Measurements from ENCODE around the gene ADSL. TPM values are rescaled to one million over a fixed set of nuclear protein-coding genes. Genes with fewer than 3 reads are reported as not detected.

Gene ADSL
- total and polyA plus RNA-seq, 2 of the 8 experiments (the other 6 are each of a cell fraction or from before 2014, with no cell fraction given) = 197 to 218 TPM

GRCh38 chr22:40377931-40378330, 31.6 kb downstream of the ADSL start:
- WGBS, 2 experiments (ENCODE audit: extremely low coverage in 1 of 2, insufficient coverage in 1 of 2, insufficient read length in 1 of 2, insufficient replicate concordance in 2 of 2, low coverage in 1 of 2, low lambda C conversion rate in 2 of 2, missing lambda C conversion rate in 1 of 2) = 90% methylated on average over 2 of the region's 2 CpGs; no CpG with 5 or more reads in 1 of the 2 experiments
- no peak overlapping the region for H4K91ac ChIP-seq (replicated peaks; ENCODE audit: insufficient read length, low read length)
- H4K8ac ChIP-seq (ENCODE audit: extremely low read depth, insufficient read depth, low read length) = no peak overlapping the region
- H3K14ac ChIP-seq (ENCODE audit: insufficient read length) = no peak overlapping the region
- no peak overlapping the region for H3K23ac ChIP-seq (ENCODE audit: insufficient read length)
- H2AFZ ChIP-seq (ENCODE audit: low read length) = no peak overlapping the region
- H3K4me3 ChIP-seq (ENCODE audit: extremely low read depth in 1 of 4, insufficient read depth in 2 of 4, low read depth in 3 of 4, low read length in 4 of 4) = no peak overlapping the region
- H3K36me3 ChIP-seq (ENCODE audit: control insufficient read depth in 2 of 4, insufficient read depth in 4 of 4, low read length in 3 of 4) = peaks cover 0 to 3% (median 0%) of the 10 kb centered on the region in 4 experiments; a peak in 2 of 8 replicates
- peaks cover 1 to 4% of the 10 kb centered on the region in 2 experiments for H4K20me1 ChIP-seq (replicated peaks in 1 of 2; ENCODE audit: control insufficient read depth in 1 of 2, insufficient read depth in 2 of 2, low read length in 2 of 2)
- no peak overlapping the region for H3K27ac ChIP-seq (ENCODE audit: low read depth, low read length)
- no peak overlapping the region for H2BK120ac ChIP-seq (replicated peaks; ENCODE audit: low read depth, low read length)
- H3K27me3 ChIP-seq (replicated peaks in 1 of 4; ENCODE audit: control insufficient read depth in 3 of 4, extremely low read depth in 1 of 4, insufficient read depth in 3 of 4, low read length in 3 of 4) = no peaks in the 10 kb centered on the region
- no peak overlapping the region for H3K4me2 ChIP-seq (ENCODE audit: insufficient read depth in 1 of 2, low read depth in 2 of 2, low read length in 2 of 2)
- ChIA-PET POLR2A (ENCODE audit: partially characterized antibody) (interaction anchor here (1.3 kb wide), 1 partner anchor 19 kb away, joined by 3 read pairs; no protein-coding TSS in a partner anchor), CTCF (ENCODE audit: partially characterized antibody) (interaction anchor here (0.8 to 1.3 kb wide), 5 partner anchors 22 to 522 kb away, joined by 3 to 4 read pairs (median 3); no protein-coding TSS in a partner anchor)
- no peaks in the 10 kb centered on the region for H3K4me1 ChIP-seq (replicated peaks in 1 of 4; ENCODE audit: control insufficient read depth in 3 of 4, insufficient read depth in 4 of 4, low read length in 3 of 4)
- no peaks in the 10 kb centered on the region; the same call in none of the 2 replicates for H3K79me1 ChIP-seq (ENCODE audit: low read depth, low read length)
- no peak overlapping the region for H4K5ac ChIP-seq (ENCODE audit: insufficient read length, low read depth, low read length)
- H2BK5ac ChIP-seq (ENCODE audit: low read depth, low read length) = no peak overlapping the region
- H3K18ac ChIP-seq (ENCODE audit: extremely low read depth, low read length) = no peak overlapping the region
- peaks cover 0 to 7% of the 10 kb centered on the region in 2 experiments; a peak in 1 of 4 replicates for H3K79me2 ChIP-seq (ENCODE audit: control insufficient read depth in 1 of 2, insufficient read depth in 2 of 2, low read length in 2 of 2)
- H3K9ac ChIP-seq (replicated peaks in 1 of 4; ENCODE audit: extremely low read depth in 1 of 4, low read depth in 3 of 4, low read length in 3 of 4) = no peak overlapping the region
- H2BK15ac ChIP-seq (ENCODE audit: low read length) = no peak overlapping the region
- no peaks in the 10 kb centered on the region for H3K9me3 ChIP-seq (ENCODE audit: insufficient read depth in 2 of 2, low read depth in 1 of 2, low read length in 1 of 2)
- H2BK12ac ChIP-seq (ENCODE audit: low read depth, low read length) = no peak overlapping the region
- no peak overlapping the region for H2BK20ac ChIP-seq (ENCODE audit: low read length)
- no peak overlapping the region for H3K56ac ChIP-seq (replicated peaks; ENCODE audit: insufficient read length, low read depth, low read length)
- FAIRE-seq (no peak), DNase-seq (ENCODE audit: low read depth in 1 of 2, low spot score in 2 of 2) (no peak)
- H2AK5ac ChIP-seq (ENCODE audit: low read depth, low read length) = no peak overlapping the region
- no peaks in the 10 kb centered on the region for H3K23me2 ChIP-seq (ENCODE audit: low read depth, low read length)
- no peak overlapping the region for H3K4ac ChIP-seq (replicated peaks; ENCODE audit: insufficient read length, low read depth, low read length)
- no peak for TF ChIP-seq EP300 (IDR thresholded peaks at IDR 0.05; ENCODE audit: borderline replicate concordance in 1 of 2, low read depth in 2 of 2, low read length in 2 of 2)
- TF ChIP-seq NRF1 (IDR thresholded peaks at IDR 0.05; ENCODE audit: low read depth, low read length) = no peak
- TF ChIP-seq JUND (IDR thresholded peaks at IDR 0.05; ENCODE audit: low read length) = no peak
- no peak for TF ChIP-seq FOSL1 (IDR thresholded peaks at IDR 0.05; ENCODE audit: insufficient read depth, low read depth, low read length)
- no peak for TF ChIP-seq ATF3 (IDR thresholded peaks at IDR 0.05; ENCODE audit: insufficient read depth, low read depth, low read length)
- TF ChIP-seq CEBPB (IDR thresholded peaks at IDR 0.05; ENCODE audit: low read depth, low read length) = no peak
- TF ChIP-seq RXRA (IDR thresholded peaks at IDR 0.05; ENCODE audit: insufficient read depth, low read depth, low read length) = no peak
- TF ChIP-seq HDAC6 (IDR thresholded peaks at IDR 0.05; ENCODE audit: low read depth, low read length) = no peak
- TF ChIP-seq NANOG (IDR thresholded peaks at IDR 0.05; ENCODE audit: insufficient read depth, low read depth, low read length, poor library complexity, severe bottlenecking) = no peak
- no peak for TF ChIP-seq ATF2 (IDR thresholded peaks at IDR 0.05; ENCODE audit: low read length)
- TF ChIP-seq SAP30 (IDR thresholded peaks at IDR 0.05; ENCODE audit: insufficient read depth, insufficient replicate concordance, low read length) = no peak

Measured in H1 (cell line).